Astrocyte (in vitro differentiated cells and primary cell): Measurements from ENCODE around the gene C19orf38. TPM values are rescaled to one million over a fixed set of nuclear protein-coding genes. Genes with fewer than 3 reads are reported as not detected.

Experiments used
- DNase-seq: peaks from one replicate; pipeline ENCODE4 v3.0.0-alpha.2; 2010; ENCODE audit warnings: low read depth
- FAIRE-seq: peaks from 2 replicates; lab custom pipeline; 2011; peaks lifted over from hg19 to GRCh38; lab: Jason Lieb, UNC
- H2AFZ ChIP-seq: 2 replicates; pipeline ENCODE4 v1.6.0; 2012; ENCODE audit warnings: low read depth, low read length, inconsistent platforms
- H3K27ac ChIP-seq: 2 replicates; pipeline ENCODE4 v1.5.1; 2011; ENCODE audit warnings: low read depth, low read length, inconsistent platforms
- H3K27me3 ChIP-seq: 2 replicates; pipeline ENCODE4 v1.6.0; 2011; ENCODE audit warnings: low read length, inconsistent platforms; ENCODE audit not compliant: insufficient read depth
- H3K36me3 ChIP-seq: 2 replicates; pipeline ENCODE4 v1.5.1; 2011; ENCODE audit warnings: low read length, inconsistent platforms; ENCODE audit not compliant: insufficient read depth
- H3K4me1 ChIP-seq: 2 replicates; pipeline ENCODE4 v1.5.1; 2011; ENCODE audit warnings: low read length, inconsistent platforms; ENCODE audit not compliant: insufficient read depth
- H3K4me2 ChIP-seq: 2 replicates; pipeline ENCODE4 v1.6.0; 2012; ENCODE audit warnings: low read length, inconsistent platforms
- H3K4me3 ChIP-seq: 2 replicates; pipeline ENCODE4 v1.5.1; 2011; ENCODE audit warnings: low read depth, mild to moderate bottlenecking, low read length, inconsistent platforms; ENCODE audit not compliant: insufficient read depth
- H3K79me2 ChIP-seq: 2 replicates; pipeline ENCODE4 v1.6.0; 2012; ENCODE audit warnings: mild to moderate bottlenecking, low read length, inconsistent platforms; ENCODE audit not compliant: insufficient read depth
- H3K9ac ChIP-seq: 2 replicates; pipeline ENCODE4 v1.6.0; 2012; ENCODE audit warnings: mild to moderate bottlenecking, low read length, inconsistent platforms
- H3K9me3 ChIP-seq: 2 replicates; pipeline ENCODE4 v1.5.1; 2012; ENCODE audit warnings: low read depth, mild to moderate bottlenecking, low read length, inconsistent platforms; ENCODE audit not compliant: insufficient read depth
- H4K20me1 ChIP-seq: 2 replicates; pipeline ENCODE4 v1.6.0; 2012; ENCODE audit warnings: low read length, inconsistent platforms; ENCODE audit not compliant: insufficient read depth
- H3K27ac Mint-ChIP-seq: one replicate; pipeline ENCODE4 v1.8.0; 2021; ENCODE audit warnings: mild to moderate bottlenecking, mixed read lengths; ENCODE audit not compliant: unreplicated experiment
- H3K27me3 Mint-ChIP-seq: one replicate; pipeline ENCODE4 v1.8.0; 2021; ENCODE audit warnings: low read depth, mixed read lengths; ENCODE audit not compliant: unreplicated experiment
- H3K36me3 Mint-ChIP-seq: one replicate; pipeline ENCODE4 v1.8.0; 2021; ENCODE audit warnings: low read depth, mixed read lengths; ENCODE audit not compliant: unreplicated experiment
- H3K4me1 Mint-ChIP-seq: one replicate; pipeline ENCODE4 v1.8.0; 2021; ENCODE audit warnings: low read depth, mixed read lengths; ENCODE audit not compliant: unreplicated experiment
- H3K4me3 Mint-ChIP-seq: one replicate; pipeline ENCODE4 v1.8.0; 2021; ENCODE audit warnings: mild to moderate bottlenecking, moderate library complexity, mixed read lengths; ENCODE audit not compliant: unreplicated experiment
- H3K9me3 Mint-ChIP-seq: one replicate; pipeline ENCODE4 v1.8.0; 2021; ENCODE audit warnings: mild to moderate bottlenecking, mixed read lengths; ENCODE audit not compliant: unreplicated experiment
- EZH2 ChIP-seq: IDR thresholded peaks from 2 replicates; pipeline ENCODE4 v1.6.1; 2012; ENCODE audit warnings: mild to moderate bottlenecking, low read length, inconsistent platforms; ENCODE audit not compliant: insufficient read depth
- microRNA-seq: library from miRNA; unstranded; fragments of <30 nt; microRNA quantifications from one replicate; pipeline ENCODE4 v1.2.0, GENCODE V29; 2020
- total RNA-seq: library from RNA; stranded (reverse); gene quantifications from 2 replicates; pipeline ENCODE4 v1.2.1, GENCODE V29; 2021
- TF ChIP-seq, protein P1 (sequence below): IDR thresholded peaks from 2 replicates; pipeline ENCODE4 v1.5.1; 2011; ENCODE audit warnings: low read depth, mild to moderate bottlenecking, inconsistent platforms, low read length, moderate library complexity; ENCODE audit not compliant: insufficient read depth

Gene C19orf38
- total RNA-seq, 1 donor from 2014 or later: 0.23 TPM

DNA sequence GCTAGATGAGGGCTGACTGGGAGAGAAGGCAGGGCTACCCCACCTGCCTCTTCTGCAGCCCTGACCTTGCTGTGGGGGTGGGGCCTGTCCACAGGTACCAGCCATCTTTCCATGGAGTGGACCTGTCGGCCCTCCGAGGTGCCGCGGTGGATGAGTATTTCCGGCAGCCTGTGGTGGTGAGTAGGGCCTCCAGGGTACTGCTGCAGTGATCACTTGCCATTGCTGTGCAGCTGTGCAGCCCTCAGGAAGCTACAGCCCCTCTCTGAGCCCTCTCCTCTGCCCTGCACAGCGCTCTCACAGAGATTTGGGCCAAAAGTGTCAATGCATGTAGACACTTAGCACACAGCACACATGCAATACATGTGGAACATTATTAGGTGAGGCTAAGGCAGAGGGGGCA is 68.4 kb downstream of the C19orf38 start:
- Histone ChIP-seq H3K4me3 (no peak overlapping the region), H3K9ac (no peak overlapping the region), H3K9me3 (no peaks in the 10 kb centered on the region), H4K20me1 (peaks cover 33% of the 10 kb centered on the region), H3K27ac (no peak overlapping the region), H3K36me3 (peaks cover 7% of the 10 kb centered on the region), H2AFZ (no peak overlapping the region), H3K4me2 (no peak overlapping the region), H3K79me2 (no peaks in the 10 kb centered on the region), H3K4me1 (peaks cover 14% of the 10 kb centered on the region), H3K27me3 (no peaks in the 10 kb centered on the region)
- H3K4me3 Mint-ChIP-seq: no peak overlapping the region
- no peaks in the 10 kb centered on the region for H3K9me3 Mint-ChIP-seq
- H3K4me1 Mint-ChIP-seq: peaks cover 13% of the 10 kb centered on the region
- FAIRE-seq (no peak), DNase-seq (no peak)
- H3K27ac Mint-ChIP-seq: no peak overlapping the region
- no peaks in the 10 kb centered on the region for H3K27me3 Mint-ChIP-seq
- TF ChIP-seq, protein P1, sequence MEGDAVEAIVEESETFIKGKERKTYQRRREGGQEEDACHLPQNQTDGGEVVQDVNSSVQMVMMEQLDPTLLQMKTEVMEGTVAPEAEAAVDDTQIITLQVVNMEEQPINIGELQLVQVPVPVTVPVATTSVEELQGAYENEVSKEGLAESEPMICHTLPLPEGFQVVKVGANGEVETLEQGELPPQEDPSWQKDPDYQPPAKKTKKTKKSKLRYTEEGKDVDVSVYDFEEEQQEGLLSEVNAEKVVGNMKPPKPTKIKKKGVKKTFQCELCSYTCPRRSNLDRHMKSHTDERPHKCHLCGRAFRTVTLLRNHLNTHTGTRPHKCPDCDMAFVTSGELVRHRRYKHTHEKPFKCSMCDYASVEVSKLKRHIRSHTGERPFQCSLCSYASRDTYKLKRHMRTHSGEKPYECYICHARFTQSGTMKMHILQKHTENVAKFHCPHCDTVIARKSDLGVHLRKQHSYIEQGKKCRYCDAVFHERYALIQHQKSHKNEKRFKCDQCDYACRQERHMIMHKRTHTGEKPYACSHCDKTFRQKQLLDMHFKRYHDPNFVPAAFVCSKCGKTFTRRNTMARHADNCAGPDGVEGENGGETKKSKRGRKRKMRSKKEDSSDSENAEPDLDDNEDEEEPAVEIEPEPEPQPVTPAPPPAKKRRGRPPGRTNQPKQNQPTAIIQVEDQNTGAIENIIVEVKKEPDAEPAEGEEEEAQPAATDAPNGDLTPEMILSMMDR: no peak
- no peak for TF ChIP-seq EZH2
- peaks cover 11% of the 10 kb centered on the region for H3K36me3 Mint-ChIP-seq

DNA sequence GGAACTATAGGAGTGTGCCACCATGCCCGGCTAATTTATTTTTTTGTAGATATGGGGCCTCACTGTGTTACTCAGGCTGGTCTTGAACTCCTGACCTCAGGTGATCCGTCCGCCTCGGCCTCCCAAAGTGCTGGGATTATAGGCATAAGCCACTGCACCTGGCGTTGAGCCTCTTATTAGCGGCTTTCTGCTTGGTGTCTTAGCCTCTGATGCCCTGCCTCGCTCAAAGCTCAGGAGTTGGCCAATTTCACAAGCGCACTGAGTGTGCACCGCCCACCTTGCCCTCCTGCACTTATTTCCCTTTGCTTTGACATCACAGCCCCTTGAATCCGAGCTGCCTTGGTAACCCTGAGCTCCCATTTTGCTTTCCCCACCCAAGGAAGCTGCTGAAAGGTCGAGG is 70.1 kb downstream of the C19orf38 start:
- peaks cover 9% of the 10 kb centered on the region for H3K4me1 Mint-ChIP-seq
- Histone ChIP-seq H3K27ac (no peak overlapping the region), H3K36me3 (peaks cover 11% of the 10 kb centered on the region), H3K9ac (no peak overlapping the region), H3K4me2 (no peak overlapping the region), H3K4me1 (peaks cover 14% of the 10 kb centered on the region), H3K79me2 (no peaks in the 10 kb centered on the region), H3K4me3 (no peak overlapping the region), H4K20me1 (peaks cover 42% of the 10 kb centered on the region), H2AFZ (no peak overlapping the region), H3K9me3 (no peaks in the 10 kb centered on the region), H3K27me3 (no peaks in the 10 kb centered on the region)
- no peak overlapping the region for H3K27ac Mint-ChIP-seq
- peaks cover 11% of the 10 kb centered on the region for H3K36me3 Mint-ChIP-seq
- FAIRE-seq (no peak), DNase-seq (no peak)
- H3K27me3 Mint-ChIP-seq: no peaks in the 10 kb centered on the region
- H3K4me3 Mint-ChIP-seq: no peak overlapping the region
- no peak for TF ChIP-seq EZH2
- TF ChIP-seq, protein P1: no peak
- no peaks in the 10 kb centered on the region for H3K9me3 Mint-ChIP-seq

Small RNAs within 50 kb of the gene (microRNA-seq; reads per million reads assigned to microRNA genes)
- not detected for gene MIR199A1
- 0.82 reads per million for gene MIR6793

Other genes with a start within 250 kb of the C19orf38 start
- gene SLC44A2, start 222.9 kb upstream of the C19orf38 start, total RNA-seq: 91.6 and 94.5 TPM in 2 replicates
- 228 and 244 TPM in 2 replicates for gene ILF3, start 194.1 kb upstream of the C19orf38 start, total RNA-seq
- 27.3 and 27.5 TPM in 2 replicates for gene QTRT1, start 147.0 kb upstream of the C19orf38 start, total RNA-seq
- 129 TPM in 2 replicates for gene DNM2, start 130.3 kb upstream of the C19orf38 start, total RNA-seq
- 27.0 and 29.7 TPM in 2 replicates for gene TMED1, start 12.2 kb upstream of the C19orf38 start, total RNA-seq
- 62.6 and 62.7 TPM in 2 replicates for gene CARM1, start 23.1 kb downstream of the C19orf38 start, total RNA-seq
- gene YIPF2, start 80.2 kb downstream of the C19orf38 start, total RNA-seq: 69.5 and 76.7 TPM in 2 replicates
- gene TIMM29, start 80.4 kb downstream of the C19orf38 start, total RNA-seq: 28.9 and 31.7 TPM in 2 replicates
- 137 and 159 TPM in 2 replicates for gene SMARCA4, start 112.6 kb downstream of the C19orf38 start, total RNA-seq
- gene LDLR, start 241.0 kb downstream of the C19orf38 start, total RNA-seq: 120 and 153 TPM in 2 replicates